NCI-H146 (cell line): ENCODE measurements around the gene REELD1.

Experiments used
- DNase-seq: peaks from one replicate; lab custom pipeline; 2025; lab: John Stamatoyannopoulos, UW

Gene REELD1

DNA sequence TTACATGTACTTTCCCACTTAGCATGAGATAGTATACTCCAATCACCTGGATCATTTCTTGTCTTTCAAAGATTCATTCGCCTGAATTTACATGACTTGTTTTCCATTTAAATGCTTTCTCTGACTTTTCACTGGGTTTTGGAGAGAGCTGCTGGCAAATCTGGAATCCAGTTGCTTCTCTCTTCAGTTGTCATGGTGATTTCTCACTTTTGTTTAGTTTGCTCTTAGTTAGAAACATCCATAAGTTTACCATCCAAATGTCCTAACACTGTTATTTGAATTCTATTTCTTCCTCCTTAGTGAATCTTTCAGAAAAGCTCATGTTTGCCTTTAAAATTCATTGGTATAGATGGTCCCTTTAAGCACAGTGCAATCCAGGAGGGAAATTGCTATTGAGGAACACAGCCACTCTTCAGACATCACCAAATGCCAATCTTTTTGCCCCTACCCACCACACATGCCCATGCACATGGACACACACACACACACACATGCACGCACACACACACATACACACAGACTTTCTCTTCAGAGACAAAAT lies 51.7 kb downstream of the REELD1 start:
- no peak for DNase-seq

DNA sequence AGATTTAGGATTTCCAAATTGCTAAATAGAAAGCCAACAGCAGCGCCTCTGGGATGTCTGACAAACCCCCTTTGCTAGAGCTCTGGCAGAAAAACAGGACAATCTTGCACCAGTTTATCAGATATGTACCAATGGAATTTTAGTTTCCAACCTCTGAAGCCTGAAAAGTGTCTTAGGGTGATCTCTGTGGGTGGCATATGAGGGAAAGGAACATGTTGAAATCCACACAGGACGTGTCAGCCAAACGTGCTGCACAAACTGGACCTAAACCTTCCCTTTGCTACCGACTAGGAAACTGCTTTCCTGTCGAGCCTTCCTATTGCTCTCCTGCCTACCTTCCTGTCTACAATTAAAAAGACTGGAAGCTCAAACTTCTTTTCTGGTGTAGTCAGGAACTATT lies 53.5 kb downstream of the REELD1 start:
- DNase-seq = no peak

DNA sequence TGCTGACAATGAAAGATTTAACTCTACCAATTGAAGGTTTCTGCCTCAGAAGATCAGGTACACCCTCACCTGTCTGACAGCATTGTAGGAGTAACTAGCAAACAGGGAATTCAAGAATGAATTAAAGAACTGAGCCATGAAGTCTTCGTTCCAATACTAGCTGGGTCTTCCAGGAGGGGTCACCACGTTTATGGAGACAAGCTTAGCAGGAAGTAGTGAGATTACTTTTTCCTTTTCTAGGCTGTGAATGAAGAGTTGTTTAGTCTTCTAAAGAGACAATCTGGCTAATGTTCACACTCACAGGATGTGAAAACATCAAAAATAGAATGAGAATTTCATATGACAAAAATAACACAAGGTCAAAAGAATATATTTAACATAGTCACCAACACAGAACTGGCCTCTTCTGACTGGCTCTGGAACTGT lies 54.9 kb downstream of the REELD1 start:
- DNase-seq = no peak

GRCh38 chr4:146271466-146271865 lies 57.1 kb downstream of the REELD1 start:
- no peak for DNase-seq

GRCh38 chr4:146273204-146273901 lies 59.0 kb downstream of the REELD1 start:
- no peak for DNase-seq

DNA sequence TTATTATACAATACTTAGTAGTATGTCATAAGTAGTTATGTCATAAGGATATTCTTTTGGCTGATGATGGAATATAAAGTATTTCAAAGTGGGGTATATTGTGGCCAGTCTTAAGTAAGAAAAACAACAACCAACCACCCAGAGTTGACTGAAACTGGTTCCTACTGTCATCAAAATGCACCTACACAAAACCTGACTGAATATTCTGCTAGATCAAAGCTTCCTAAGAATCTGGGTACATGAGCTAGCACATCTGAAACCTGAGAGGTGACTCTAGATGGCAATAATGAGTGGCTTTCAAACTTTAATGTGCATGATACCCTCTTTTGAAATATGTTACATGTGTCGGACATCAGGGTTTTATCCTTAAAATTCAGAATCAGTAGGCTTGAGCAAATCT lies 60.4 kb downstream of the REELD1 start:
- DNase-seq = no peak

- DNase-seq = no peak
Observed at GRCh38 chr4:146275370-146275769, 61.0 kb downstream of the REELD1 start.

DNA sequence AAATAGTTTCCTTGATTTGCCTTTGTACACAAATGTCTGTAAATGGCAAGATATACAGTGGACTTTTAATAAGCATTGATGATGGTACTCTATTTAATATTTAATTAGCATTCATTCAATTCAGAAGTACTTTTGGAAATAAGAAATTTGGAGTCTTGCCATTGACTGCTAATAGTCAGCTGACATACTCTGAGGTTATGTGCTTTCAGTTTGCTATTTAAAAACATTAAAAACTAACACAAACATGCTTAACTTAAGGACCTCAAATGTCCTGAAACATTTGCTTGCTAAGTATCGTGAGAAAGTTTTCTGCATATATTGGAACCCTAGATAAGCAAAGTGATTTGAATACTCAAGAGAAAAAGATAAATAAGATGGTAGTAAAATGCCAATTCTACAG lies 64.6 kb downstream of the REELD1 start:
- no peak for DNase-seq
